GM21786 (cell line): Measurements from ENCODE around the gene PPARG.
"Not testable (repeated sequence)": the region's sequence is repeated elsewhere in the genome, so short reads cannot be mapped to it uniquely, and the experiment has no call there.

ENCODE experiments used
- ATAC-seq: cut with Tn5 transposase; IDR thresholded peaks from one replicate; pipeline ENCODE4 v1.9.1; 2021; ENCODE audit not compliant: unreplicated experiment

PPARG gene

DNA sequence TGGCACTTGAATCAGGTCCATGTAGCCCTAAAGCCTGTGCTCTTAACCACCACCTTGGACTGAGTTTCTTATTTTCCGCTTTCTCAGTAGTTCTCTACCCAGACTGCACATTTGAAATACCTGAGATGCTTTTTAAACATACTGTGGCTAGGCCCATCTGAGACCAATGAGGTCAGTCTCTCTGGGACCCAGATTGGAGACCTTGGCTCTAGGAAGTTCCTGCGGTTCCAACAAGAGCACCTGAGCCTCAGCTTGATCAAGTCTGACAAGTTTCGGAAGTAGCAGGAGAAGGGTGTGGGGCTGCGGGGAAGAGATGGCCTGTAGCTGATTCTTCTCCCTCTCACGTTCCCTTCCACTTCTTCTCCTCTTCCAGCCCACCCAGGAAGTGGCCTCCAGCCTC, 183.9 kb downstream of the PPARG start:
- no peak for ATAC-seq

- ATAC-seq = no peak
Observed at GRCh38 chr3:12473511-12473910, 184.6 kb downstream of the PPARG start.

GRCh38 chr3:12476238-12476897, 187.5 kb downstream of the PPARG start:
- ATAC-seq = no peak

- ATAC-seq = no peak
Observed at GRCh38 chr3:12477256-12477655, 188.4 kb downstream of the PPARG start.

- ATAC-seq = no peak
Observed at GRCh38 chr3:12478326-12478725, 189.5 kb downstream of the PPARG start.

GRCh38 chr3:12479198-12479597, 190.3 kb downstream of the PPARG start:
- ATAC-seq = not testable (repeated sequence)

GRCh38 chr3:12479919-12480427, 191.1 kb downstream of the PPARG start:
- ATAC-seq = no peak

GRCh38 chr3:12483410-12483809, 194.5 kb downstream of the PPARG start:
- ATAC-seq = no peak

GRCh38 chr3:12483872-12484197, 195.0 kb downstream of the PPARG start:
- no peak for ATAC-seq
